Lung (tissue), 12 donors: Measurements from ENCODE around the gene MEIKIN. TPM values are rescaled to one million over a fixed set of nuclear protein-coding genes. Genes with fewer than 3 reads are reported as not detected.

ENCODE experiments used
- ATAC-seq: fragments of 200-7000 bp; cut with Tn5 transposase; one replicate; pipeline ENCODE4 v1.9.1; 2020; ENCODE audit warnings: moderate number of reproducible peaks; ENCODE audit not compliant: insufficient read depth, low FRiP score
- DNase-seq, 3 donors: peaks; one replicate each; pipeline ENCODE4 v3.0.0-alpha.2; 2013 to 2017
- H3K27ac ChIP-seq, 2 donors: one replicate each; pipeline ENCODE4 v1.5.1; 2013; ENCODE audit warnings: mild to moderate bottlenecking in 2 of 2, moderate library complexity in 2 of 2, control low read depth in 1 of 2, inconsistent platforms in 1 of 2, low read depth in 1 of 2, low read length in 1 of 2
- H3K27me3 ChIP-seq, 3 donors: one replicate each; pipeline ENCODE4 v1.5.1; 2013; ENCODE audit warnings: low read length in 2 of 3; ENCODE audit not compliant: control insufficient read depth in 3 of 3, insufficient read depth in 3 of 3
- H3K36me3 ChIP-seq, 4 donors: one replicate each; pipeline ENCODE4 v1.5.1; 2013; ENCODE audit warnings: low read length in 4 of 4, mild to moderate bottlenecking in 1 of 4, moderate library complexity in 1 of 4; ENCODE audit not compliant: control insufficient read depth in 4 of 4, insufficient read depth in 4 of 4
- H3K4me1 ChIP-seq, 5 donors: one replicate each; pipeline ENCODE4 v1.5.1; 2013; ENCODE audit warnings: low read length in 5 of 5, mild to moderate bottlenecking in 2 of 5, moderate library complexity in 1 of 5; ENCODE audit not compliant: control insufficient read depth in 5 of 5, insufficient read depth in 5 of 5
- H3K4me3 ChIP-seq: one replicate; pipeline ENCODE4 v1.5.1; 2013; ENCODE audit warnings: mild to moderate bottlenecking, control low read depth, moderate library complexity
- H3K9ac ChIP-seq, 2 donors: one replicate each; pipeline ENCODE4 v1.5.1; 2013; ENCODE audit warnings: low read length in 2 of 2, control low read depth in 1 of 2; ENCODE audit not compliant: insufficient read depth in 1 of 2
- H3K9me3 ChIP-seq, 4 donors: one replicate each; pipeline ENCODE4 v1.5.1; 2013; ENCODE audit warnings: low read length in 3 of 4, mild to moderate bottlenecking in 1 of 4, moderate library complexity in 1 of 4; ENCODE audit not compliant: control insufficient read depth in 4 of 4, insufficient read depth in 3 of 4
- WGBS, 2 donors: extraction: QIAGEN DNeasy Blood & Tissue Kit; methylation state at CpG; one replicate each; pipeline ENCODE4 v1.1.7; 2013; 5-methylcytosine and 5-hydroxymethylcytosine counted together
- polyA plus RNA-seq, 2 donors: library from polyadenylated mRNA; stranded (reverse); fragments of 200-250 nt; gene quantifications; one replicate each; pipeline ENCODE4 v1.2.1, GENCODE V29; 2013
- total RNA-seq, 2 donors: library from RNA; depleted of rRNA in 1 of 2; stranded (reverse); fragments of >200 nt in 1 of 2; gene quantifications; one replicate each; pipeline ENCODE4 v1.2.1, GENCODE V29; 2014 to 2021
- TF ChIP-seq, protein P1 (sequence below): IDR thresholded peaks from 2 replicates; pipeline ENCODE4 v1.5.1; 2012; ENCODE audit warnings: mild to moderate bottlenecking; ENCODE audit errors: control extremely low read depth, extremely low read depth
- donor health status: control.
- donor health status: control.
- donor health status: Bipolar disorder and iron deficiency.
- donor health status: healthy.
- donor health status: DM: yes; HTN: yes; CAD: no.

MEIKIN gene
- total and polyA plus RNA-seq, 4 donors, result 0.08 to 0.32 TPM; not detected in 2

- no peak overlapping the region for H3K4me3 ChIP-seq
- H3K36me3 ChIP-seq, result no peaks in the 10 kb centered on the region
- ATAC-seq (no peak), DNase-seq (no peak)
- H3K9me3 ChIP-seq, result peaks cover 0 to 19% (median 11%) of the 10 kb centered on the region in 4 donors
- WGBS, 2 donors, result 50 to 62% methylated on average over 2 of the region's 2 CpGs
- H3K27ac ChIP-seq, result no peak overlapping the region
- no peak overlapping the region for H3K9ac ChIP-seq
- TF ChIP-seq, protein P1, sequence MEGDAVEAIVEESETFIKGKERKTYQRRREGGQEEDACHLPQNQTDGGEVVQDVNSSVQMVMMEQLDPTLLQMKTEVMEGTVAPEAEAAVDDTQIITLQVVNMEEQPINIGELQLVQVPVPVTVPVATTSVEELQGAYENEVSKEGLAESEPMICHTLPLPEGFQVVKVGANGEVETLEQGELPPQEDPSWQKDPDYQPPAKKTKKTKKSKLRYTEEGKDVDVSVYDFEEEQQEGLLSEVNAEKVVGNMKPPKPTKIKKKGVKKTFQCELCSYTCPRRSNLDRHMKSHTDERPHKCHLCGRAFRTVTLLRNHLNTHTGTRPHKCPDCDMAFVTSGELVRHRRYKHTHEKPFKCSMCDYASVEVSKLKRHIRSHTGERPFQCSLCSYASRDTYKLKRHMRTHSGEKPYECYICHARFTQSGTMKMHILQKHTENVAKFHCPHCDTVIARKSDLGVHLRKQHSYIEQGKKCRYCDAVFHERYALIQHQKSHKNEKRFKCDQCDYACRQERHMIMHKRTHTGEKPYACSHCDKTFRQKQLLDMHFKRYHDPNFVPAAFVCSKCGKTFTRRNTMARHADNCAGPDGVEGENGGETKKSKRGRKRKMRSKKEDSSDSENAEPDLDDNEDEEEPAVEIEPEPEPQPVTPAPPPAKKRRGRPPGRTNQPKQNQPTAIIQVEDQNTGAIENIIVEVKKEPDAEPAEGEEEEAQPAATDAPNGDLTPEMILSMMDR, result no peak
- no peaks in the 10 kb centered on the region for H3K4me1 ChIP-seq
- H3K27me3 ChIP-seq, result no peaks in the 10 kb centered on the region
Observed at GRCh38 chr5:131867524-131867923, 77.9 kb downstream of the MEIKIN start.

DNA sequence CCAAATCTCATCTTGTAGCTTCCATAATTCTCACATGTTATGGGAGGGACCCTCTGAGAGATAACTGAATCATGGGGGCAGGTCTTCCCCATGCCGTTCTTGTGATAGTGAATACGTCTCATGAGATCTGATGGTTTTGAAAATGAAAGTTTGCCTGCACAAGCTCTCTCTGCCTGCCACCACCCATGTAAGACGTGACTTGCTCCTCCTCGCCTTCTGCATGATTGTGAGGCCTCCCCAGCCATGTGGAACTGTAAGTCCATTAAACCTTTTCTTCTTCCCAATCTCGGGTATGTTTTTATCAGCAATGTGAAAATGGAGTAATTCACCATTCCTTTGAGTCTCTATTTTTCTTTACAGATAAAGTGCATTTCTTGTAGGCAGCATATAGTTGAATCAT lies 81.8 kb downstream of the MEIKIN start:
- peaks cover 0 to 19% (median 9%) of the 10 kb centered on the region in 4 donors for H3K9me3 ChIP-seq
- ATAC-seq (no peak), DNase-seq (no peak)
- H3K9ac ChIP-seq, result no peak overlapping the region
- no peaks in the 10 kb centered on the region for H3K4me1 ChIP-seq
- no peaks in the 10 kb centered on the region for H3K36me3 ChIP-seq
- TF ChIP-seq, protein P1, result no peak
- H3K4me3 ChIP-seq, result no peak overlapping the region
- 85 to 90% methylated on average over 5 of the region's 5 CpGs for WGBS, 2 donors
- no peaks in the 10 kb centered on the region for H3K27me3 ChIP-seq
- no peak overlapping the region for H3K27ac ChIP-seq

GRCh38 chr5:131857388-131857787 lies 88.1 kb downstream of the MEIKIN start:
- H3K9ac ChIP-seq, result no peak overlapping the region
- no peak for ATAC-seq
- no peak for DNase-seq
- TF ChIP-seq, protein P1, result no peak
- H3K9me3 ChIP-seq, result no peaks in the 10 kb centered on the region
- peaks cover 0 to 5% (median 0%) of the 10 kb centered on the region in 5 donors for H3K4me1 ChIP-seq
- no peak overlapping the region for H3K4me3 ChIP-seq
- 95 to 96% methylated on average over 10 of the region's 10 CpGs for WGBS, 2 donors
- H3K27ac ChIP-seq, result no peak overlapping the region
- H3K27me3 ChIP-seq, result no peaks in the 10 kb centered on the region
- no peaks in the 10 kb centered on the region for H3K36me3 ChIP-seq

GRCh38 chr5:131855452-131855851 lies 90.0 kb downstream of the MEIKIN start:
- ATAC-seq (no peak), DNase-seq (no peak)
- no peak overlapping the region for H3K9ac ChIP-seq
- TF ChIP-seq, protein P1, result no peak
- WGBS, 2 donors, result 94% methylated on average over 3 of the region's 3 CpGs
- H3K27me3 ChIP-seq, result no peaks in the 10 kb centered on the region
- no peak overlapping the region for H3K4me3 ChIP-seq
- H3K4me1 ChIP-seq, result peaks cover 0 to 5% (median 0%) of the 10 kb centered on the region in 5 donors
- H3K27ac ChIP-seq, result no peak overlapping the region
- no peaks in the 10 kb centered on the region for H3K36me3 ChIP-seq
- H3K9me3 ChIP-seq, result no peaks in the 10 kb centered on the region
